Stimulated activated naive CD8-positive, alpha-beta T cell treated with anti-CD3 and anti-CD28 coated beads, Interleukin-15, Interleukin-2, amounts not matched to agents 100 ng/mL and 50 ng/mL, for 24 hours (primary cell): ENCODE measurements around the gene SPATS1.
A peak's percentile ranks its signal among the peaks of the same experiment; 100 is the strongest.

ENCODE experiments used
- H3K27ac Mint-ChIP-seq: one replicate; pipeline ENCODE4 v1.8.0; 2021; ENCODE audit warnings: mild to moderate bottlenecking, mixed read lengths
- H3K27me3 Mint-ChIP-seq: one replicate; pipeline ENCODE4 v1.8.0; 2021; ENCODE audit warnings: mixed read lengths
- H3K36me3 Mint-ChIP-seq: one replicate; pipeline ENCODE4 v1.8.0; 2021; ENCODE audit warnings: low read depth, mixed read lengths
- H3K4me1 Mint-ChIP-seq: one replicate; pipeline ENCODE4 v1.8.0; 2021; ENCODE audit warnings: low read depth, mixed read lengths
- H3K4me3 Mint-ChIP-seq: one replicate; pipeline ENCODE4 v1.8.0; 2021; ENCODE audit warnings: mild to moderate bottlenecking, mixed read lengths
- H3K9me3 Mint-ChIP-seq: one replicate; pipeline ENCODE4 v1.8.0; 2021; ENCODE audit warnings: mixed read lengths

SPATS1 gene, protein sequence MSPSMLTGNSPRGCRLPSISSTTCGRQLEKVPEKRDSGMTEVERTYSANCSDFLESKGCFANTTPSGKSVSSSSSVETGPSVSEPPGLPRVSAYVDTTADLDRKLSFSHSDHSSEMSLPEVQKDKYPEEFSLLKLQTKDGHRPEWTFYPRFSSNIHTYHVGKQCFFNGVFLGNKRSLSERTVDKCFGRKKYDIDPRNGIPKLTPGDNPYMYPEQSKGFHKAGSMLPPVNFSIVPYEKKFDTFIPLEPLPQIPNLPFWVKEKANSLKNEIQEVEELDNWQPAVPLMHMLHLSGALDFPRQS

DNA sequence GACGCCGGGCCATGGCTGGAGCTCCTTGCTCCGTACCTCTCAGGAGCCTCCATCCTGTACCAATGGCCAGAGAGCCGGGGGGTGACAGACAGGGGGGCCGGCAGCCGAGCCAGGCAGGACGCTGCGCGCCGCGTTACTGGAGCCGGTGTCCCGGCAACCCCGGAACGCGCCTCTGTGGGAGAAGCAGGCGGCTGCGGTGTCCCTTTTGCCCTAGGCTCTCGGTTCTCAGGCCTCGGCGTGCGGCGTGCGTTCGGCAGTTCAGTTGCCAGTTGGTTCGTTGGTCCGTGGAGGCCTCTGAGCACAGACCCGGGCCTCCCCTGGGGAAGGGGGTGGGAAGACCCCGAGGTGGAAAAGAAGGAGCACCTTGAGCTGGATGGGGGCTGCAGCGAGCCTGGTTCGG is at the start of gene SPATS1:
Gene SPATS1, plus strand, starts transcription at position 162 of the 400 bp plus-strand sequence. CDS start 446 bp downstream, outside the sequence.
- no peak within 1 kb of the TSS for H3K4me3 Mint-ChIP-seq
- no peaks in the 10 kb centered on the region for H3K4me1 Mint-ChIP-seq
- no peaks in the 10 kb centered on the region for H3K36me3 Mint-ChIP-seq
- H3K9me3 Mint-ChIP-seq: no peaks in the 10 kb centered on the region
- peaks cover 34% of the 10 kb centered on the region for H3K27me3 Mint-ChIP-seq
- no peak within 1 kb of the TSS for H3K27ac Mint-ChIP-seq

DNA sequence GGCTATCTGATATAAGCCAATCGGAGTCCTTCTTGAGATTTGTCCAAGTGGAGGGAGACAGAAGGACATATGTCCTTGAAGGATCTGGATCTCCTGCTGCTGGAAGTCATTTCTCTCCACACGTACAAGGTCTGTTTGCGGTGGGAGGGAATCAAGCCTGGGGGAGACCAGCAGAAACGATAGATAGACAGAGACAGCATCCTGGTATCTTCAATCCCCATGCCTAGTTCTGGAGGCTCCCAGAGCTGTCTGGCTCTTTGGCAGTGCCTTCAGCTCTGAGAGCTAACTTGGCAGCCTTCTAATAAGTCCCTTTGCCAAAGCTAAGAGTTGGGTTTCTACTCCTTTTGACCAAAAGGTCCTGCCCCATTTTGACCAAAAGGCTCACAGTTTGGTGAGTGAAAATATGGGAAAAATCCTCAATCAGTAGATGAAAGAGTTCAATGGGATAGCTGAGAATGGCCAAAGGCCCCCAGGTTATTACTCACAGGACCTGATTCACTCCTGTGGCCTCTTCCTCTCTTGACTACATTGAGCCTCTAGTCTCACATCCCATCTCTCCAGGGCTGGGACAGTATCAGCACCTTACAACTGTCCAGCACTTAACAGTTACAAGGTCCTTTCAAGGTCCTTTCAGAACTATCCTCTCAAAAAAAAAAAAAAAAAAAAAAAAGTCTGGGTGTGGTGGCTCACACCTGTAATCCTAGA is 49.6 kb upstream of the SPATS1 start:
- H3K36me3 Mint-ChIP-seq: no peaks in the 10 kb centered on the region
- H3K27ac Mint-ChIP-seq: no peak overlapping the region
- no peaks in the 10 kb centered on the region for H3K9me3 Mint-ChIP-seq
- peaks cover 1% of the 10 kb centered on the region for H3K4me1 Mint-ChIP-seq
- H3K4me3 Mint-ChIP-seq: no peak overlapping the region
- H3K27me3 Mint-ChIP-seq: peaks cover 74% of the 10 kb centered on the region

DNA sequence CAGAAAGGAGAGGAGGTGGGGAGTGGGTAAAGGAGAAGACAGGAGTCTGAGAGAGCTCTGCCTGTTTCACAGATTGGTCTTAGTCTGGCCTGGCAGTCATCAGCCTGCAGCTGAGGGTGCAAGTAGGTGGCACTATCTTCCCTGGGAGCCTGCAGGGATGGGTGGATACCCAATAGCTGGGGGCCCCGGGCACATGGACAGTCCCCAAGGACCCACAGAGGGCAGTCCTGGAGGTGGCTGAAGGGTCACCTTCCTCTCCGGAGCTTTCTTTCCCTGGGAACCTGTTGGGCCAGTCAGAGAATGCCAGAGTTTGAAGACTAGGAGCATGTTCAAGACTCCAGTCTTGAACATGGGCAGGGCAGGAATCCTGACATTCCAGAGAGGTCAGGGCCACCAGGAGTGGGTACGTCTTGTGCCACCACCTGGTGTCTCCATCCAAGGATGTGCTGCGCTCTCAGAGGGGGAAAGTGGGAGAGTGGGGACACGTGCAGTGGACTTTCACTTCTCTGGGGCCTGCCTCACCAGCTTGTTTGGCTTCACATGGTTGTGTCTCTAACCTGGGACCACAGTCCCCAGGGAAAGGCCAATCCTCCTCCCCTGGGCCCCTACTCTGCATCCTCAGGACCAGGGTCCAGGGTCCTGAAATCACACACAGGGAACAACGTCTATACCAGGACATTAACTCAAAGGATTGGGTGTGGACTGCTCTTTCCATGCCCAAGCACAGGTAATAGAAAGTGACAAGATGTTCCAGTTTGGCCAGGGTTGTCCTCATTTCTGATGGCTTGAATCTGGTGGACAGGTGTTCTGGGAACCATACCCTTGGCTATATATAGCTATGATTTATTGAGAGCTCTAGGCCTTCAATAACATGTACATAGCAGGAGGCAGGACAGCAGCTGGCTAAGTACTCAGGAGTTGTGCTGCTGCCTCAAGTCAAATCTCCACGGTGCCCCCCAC is 47.3 kb upstream of the SPATS1 start:
- Mint-ChIP-seq H3K4me3 (no peak overlapping the region), H3K27ac (no peak overlapping the region), H3K4me1 (peaks cover 3% of the 10 kb centered on the region), H3K9me3 (no peaks in the 10 kb centered on the region), H3K27me3 (peaks cover 65% of the 10 kb centered on the region), H3K36me3 (peaks cover 1% of the 10 kb centered on the region)

DNA sequence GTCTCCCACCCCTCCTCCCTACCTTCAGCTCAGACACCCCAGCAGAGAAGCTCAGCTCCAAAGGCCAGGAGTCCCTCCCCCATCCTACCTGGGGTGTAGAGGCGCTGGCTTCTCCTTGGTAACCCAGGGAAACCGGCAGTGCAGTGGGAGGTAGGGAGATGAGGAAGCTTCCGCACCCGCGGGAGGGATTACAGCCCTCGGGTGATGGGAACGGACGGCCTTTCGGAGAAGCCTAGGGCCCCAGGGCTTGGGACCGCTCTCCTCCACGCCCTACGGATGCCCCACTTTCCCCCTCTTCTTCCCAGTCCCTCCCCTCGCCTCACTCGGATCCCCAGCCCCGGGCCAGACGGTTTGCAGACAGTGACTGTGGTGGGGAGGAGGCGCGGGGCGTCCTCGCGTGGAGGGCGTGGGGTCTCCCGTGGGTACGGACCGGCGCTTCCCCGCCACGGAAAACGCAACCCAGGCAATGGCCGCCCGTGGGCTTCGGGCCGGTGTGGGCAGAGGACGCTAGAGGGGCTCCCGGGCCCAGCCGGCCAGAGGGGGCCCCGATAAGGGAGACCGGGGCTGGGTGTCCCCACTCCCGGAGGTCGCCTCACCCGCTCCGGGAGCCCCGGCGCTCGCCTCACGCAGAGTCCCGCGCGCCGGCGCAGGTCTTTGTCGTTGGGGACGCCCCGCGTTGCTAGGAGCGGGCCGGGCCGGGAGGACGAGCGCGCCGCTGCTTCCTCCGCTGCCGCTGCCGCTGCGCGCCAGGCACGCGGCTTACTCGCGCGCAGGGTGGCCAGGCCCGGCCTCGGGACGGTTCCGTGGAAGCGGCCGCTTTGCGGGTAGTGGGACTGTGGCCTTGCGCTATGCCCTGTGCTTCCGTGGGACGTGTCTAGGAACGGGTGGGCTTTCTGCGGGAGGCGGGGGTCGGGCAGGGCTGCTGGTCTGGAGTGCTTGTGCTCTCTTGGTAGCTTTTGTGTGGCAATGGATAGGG is 45.1 kb upstream of the SPATS1 start:
- Mint-ChIP-seq H3K36me3 (peaks cover 11% of the 10 kb centered on the region), H3K4me1 (peaks cover 3% of the 10 kb centered on the region), H3K27ac (no peak overlapping the region), H3K9me3 (no peaks in the 10 kb centered on the region), H3K4me3 (peak overlapping the region; percentile 53), H3K27me3 (peaks cover 46% of the 10 kb centered on the region)

DNA sequence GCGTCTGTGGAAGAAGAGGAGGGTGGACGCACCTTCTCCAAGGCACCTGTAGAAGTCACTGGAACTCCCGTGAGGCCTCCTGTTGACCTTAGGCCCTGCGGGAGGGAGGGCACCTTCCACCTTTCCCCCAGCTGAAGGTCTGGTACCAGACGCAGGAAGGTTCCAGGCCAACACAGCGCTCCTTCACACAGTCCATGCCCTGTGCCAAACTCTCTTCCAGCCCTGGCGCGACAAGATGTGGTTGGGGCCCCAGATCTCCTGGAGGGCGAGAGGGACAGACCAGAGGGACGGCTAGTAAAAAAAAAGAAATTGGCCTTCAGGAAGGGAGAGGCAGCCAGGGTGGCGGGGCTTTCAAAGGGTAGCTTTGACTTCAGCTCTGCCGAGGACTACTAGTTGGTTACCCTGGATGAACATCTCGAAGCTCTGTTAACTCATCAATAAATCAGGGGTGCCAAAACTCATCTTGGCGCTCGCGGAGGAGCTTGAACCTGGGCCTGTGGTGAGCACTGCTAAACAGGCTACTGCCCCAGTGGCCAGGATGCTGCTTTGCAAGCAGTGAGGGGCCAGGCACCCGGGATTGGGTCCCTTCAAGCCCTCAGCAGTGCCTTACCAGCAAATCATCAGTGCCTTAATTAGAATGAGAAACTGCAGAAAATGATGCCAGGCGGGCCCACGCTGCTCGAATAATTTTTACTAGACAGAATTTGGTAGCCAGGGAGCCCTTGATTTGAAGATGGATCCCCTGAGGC is 44.2 kb upstream of the SPATS1 start:
- no peaks in the 10 kb centered on the region for H3K9me3 Mint-ChIP-seq
- peaks cover 3% of the 10 kb centered on the region for H3K4me1 Mint-ChIP-seq
- H3K36me3 Mint-ChIP-seq: peaks cover 12% of the 10 kb centered on the region
- peak overlapping the region; percentile 53 for H3K4me3 Mint-ChIP-seq
- H3K27me3 Mint-ChIP-seq: peaks cover 40% of the 10 kb centered on the region
- no peak overlapping the region for H3K27ac Mint-ChIP-seq

DNA sequence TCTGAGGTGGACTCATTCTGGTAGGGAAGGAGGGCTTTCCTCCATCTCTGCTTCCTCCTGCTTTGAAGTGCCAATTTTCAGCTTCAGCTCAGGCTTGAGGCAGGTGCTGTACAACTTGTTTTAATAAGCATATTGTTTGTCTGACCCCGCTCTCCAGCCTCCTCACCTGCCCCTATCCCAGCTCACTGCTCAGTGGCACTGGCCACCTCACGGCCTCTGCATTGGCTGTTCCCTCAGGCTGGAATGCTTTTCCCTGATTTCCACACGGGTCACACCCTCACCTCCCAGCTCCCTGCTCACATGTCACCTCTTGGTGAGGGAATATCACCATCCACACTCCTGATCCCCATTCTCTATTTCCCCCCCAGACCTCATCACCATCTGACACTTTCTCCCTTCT is 43.6 kb upstream of the SPATS1 start:
- Mint-ChIP-seq H3K36me3 (peaks cover 18% of the 10 kb centered on the region), H3K4me1 (peaks cover 3% of the 10 kb centered on the region), H3K4me3 (no peak overlapping the region), H3K27me3 (peaks cover 33% of the 10 kb centered on the region), H3K27ac (no peak overlapping the region), H3K9me3 (no peaks in the 10 kb centered on the region)

DNA sequence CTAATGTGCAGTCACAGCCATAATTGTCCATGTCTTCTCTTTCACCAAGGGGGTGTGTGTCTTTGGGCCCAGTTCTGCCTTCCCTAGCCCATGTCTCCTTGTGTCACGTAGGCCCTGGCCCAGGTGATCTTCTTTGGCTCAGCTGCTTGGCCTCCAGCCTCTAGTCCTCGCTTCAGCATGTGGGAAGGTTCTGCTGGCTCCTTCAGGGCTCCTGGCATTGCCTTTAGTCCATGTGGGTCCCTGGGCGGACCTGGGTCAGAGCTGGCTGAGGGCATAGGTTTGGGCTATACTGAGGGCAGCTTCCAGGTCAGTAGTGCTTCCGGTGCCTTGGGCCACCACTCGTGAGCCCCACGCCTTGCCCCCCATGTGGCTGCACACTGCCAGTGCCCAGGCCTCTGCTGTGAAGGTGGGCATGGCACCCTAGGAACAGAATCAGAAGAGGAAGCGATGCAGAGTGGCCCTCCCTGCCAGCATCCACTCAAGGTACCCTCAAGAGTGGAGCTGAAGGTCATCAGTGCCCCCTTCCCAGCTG is 42.1 kb upstream of the SPATS1 start:
- Mint-ChIP-seq H3K27me3 (peaks cover 24% of the 10 kb centered on the region), H3K9me3 (no peaks in the 10 kb centered on the region), H3K4me3 (no peak overlapping the region), H3K36me3 (peaks cover 21% of the 10 kb centered on the region), H3K4me1 (peaks cover 3% of the 10 kb centered on the region), H3K27ac (no peak overlapping the region)

DNA sequence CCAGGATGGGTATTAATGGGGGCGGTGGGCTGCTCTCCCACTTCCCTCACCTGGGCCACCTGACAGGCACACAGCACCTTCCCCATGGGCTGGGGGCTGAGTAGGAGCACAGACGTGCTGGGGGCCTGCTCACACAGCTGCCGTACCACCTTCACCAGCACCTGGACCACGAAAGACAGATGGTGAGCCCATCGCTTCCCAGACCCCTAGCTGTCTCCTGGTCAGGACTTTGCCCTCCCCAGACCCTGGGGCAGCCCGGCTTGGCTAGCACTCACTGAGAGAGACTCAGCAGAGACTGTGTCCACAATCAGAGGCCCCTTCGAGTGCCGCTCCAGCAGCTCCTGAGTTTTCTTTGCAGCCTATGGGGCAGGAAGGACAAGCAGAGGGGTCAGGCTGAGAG is 41.3 kb upstream of the SPATS1 start:
- H3K4me3 Mint-ChIP-seq: no peak overlapping the region
- peaks cover 17% of the 10 kb centered on the region for H3K27me3 Mint-ChIP-seq
- H3K36me3 Mint-ChIP-seq: peaks cover 26% of the 10 kb centered on the region
- H3K27ac Mint-ChIP-seq: no peak overlapping the region
- H3K9me3 Mint-ChIP-seq: no peaks in the 10 kb centered on the region
- H3K4me1 Mint-ChIP-seq: peaks cover 3% of the 10 kb centered on the region

DNA sequence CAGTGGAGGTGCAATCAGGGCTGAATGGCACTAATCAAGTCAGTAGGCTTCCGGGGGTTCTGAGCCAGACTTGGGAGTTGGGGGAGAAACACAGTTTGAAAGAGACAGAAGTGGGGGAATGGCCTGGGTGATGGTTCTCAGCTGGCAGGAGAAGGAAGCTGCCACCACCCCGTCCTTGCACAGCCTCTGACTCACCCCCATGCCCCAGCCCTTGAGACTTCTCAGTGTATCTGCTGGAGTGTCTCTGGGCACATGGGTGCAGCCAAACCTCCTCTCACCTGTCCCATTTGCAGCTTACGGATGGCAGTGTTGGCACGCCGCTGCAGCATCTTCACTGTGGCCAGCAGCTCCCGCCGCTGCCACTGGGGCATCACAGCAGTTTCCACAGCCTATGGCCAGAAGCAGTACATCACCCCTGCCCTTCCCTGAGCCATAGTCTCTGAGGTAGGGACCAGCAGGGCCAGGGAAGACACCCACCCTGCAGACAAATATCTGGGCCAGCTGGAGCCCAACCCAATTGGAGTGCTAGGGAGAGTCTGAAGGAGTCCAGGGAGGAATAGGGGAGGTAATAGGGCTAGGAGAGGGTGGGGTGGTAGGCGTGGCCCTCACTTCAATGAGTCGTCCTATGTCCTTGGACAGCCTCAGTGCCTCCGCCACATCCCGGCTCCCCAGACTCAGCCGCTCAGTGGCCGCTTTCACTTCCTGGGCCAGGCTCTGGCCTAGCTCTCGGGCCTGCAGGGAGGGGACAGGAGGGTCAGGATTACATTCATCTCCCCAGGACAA is 40.5 kb upstream of the SPATS1 start:
- H3K27me3 Mint-ChIP-seq: peaks cover 8% of the 10 kb centered on the region
- peaks cover 26% of the 10 kb centered on the region for H3K36me3 Mint-ChIP-seq
- no peak overlapping the region for H3K4me3 Mint-ChIP-seq
- H3K4me1 Mint-ChIP-seq: peaks cover 3% of the 10 kb centered on the region
- no peaks in the 10 kb centered on the region for H3K9me3 Mint-ChIP-seq
- no peak overlapping the region for H3K27ac Mint-ChIP-seq

DNA sequence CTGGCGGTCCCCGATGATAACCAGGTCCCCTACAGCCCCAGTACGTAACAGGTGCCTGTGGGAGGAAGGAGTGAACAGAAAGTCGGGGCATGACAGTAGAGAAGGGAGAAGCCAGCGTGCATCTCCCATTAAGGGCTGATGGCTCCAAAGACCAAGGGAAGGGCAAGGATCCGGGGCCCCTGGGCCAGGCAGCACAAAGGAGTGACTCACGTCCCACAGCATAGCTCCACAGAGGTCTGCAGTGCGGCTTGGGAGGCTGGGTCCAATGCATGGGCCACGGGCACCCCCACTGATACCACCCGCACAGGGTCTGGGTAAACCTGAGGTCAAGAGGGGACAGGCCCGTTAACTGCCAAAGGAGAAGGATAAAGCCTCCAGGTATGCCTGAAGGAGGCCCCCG is 39.6 kb upstream of the SPATS1 start:
- peaks cover 5% of the 10 kb centered on the region for H3K27me3 Mint-ChIP-seq
- peaks cover 2% of the 10 kb centered on the region for H3K4me1 Mint-ChIP-seq
- peaks cover 28% of the 10 kb centered on the region for H3K36me3 Mint-ChIP-seq
- H3K4me3 Mint-ChIP-seq: no peak overlapping the region
- H3K9me3 Mint-ChIP-seq: no peaks in the 10 kb centered on the region
- no peak overlapping the region for H3K27ac Mint-ChIP-seq

DNA sequence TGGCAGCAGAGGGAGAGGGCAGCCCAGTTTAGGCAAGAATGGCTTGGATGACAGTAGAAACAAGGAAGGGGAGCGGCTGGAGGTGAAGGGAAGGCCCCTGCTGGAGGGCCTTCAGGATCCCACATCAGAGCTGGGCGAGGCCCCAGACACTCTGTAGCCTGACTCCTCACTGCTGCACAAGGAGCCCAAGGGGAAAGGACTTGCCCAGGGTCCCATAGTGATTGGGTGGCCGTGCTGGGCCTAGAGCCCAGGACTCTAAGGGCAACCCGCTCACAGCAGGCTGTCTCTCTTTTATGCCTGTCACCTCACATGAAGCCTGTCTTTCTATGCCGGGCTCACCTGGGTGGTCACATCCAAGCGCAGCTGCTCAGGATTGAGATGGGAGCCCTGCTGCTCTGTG is 38.6 kb upstream of the SPATS1 start:
- H3K4me1 Mint-ChIP-seq: no peaks in the 10 kb centered on the region
- H3K27me3 Mint-ChIP-seq: peaks cover 3% of the 10 kb centered on the region
- H3K9me3 Mint-ChIP-seq: no peaks in the 10 kb centered on the region
- H3K4me3 Mint-ChIP-seq: no peak overlapping the region
- no peak overlapping the region for H3K27ac Mint-ChIP-seq
- peaks cover 35% of the 10 kb centered on the region for H3K36me3 Mint-ChIP-seq

DNA sequence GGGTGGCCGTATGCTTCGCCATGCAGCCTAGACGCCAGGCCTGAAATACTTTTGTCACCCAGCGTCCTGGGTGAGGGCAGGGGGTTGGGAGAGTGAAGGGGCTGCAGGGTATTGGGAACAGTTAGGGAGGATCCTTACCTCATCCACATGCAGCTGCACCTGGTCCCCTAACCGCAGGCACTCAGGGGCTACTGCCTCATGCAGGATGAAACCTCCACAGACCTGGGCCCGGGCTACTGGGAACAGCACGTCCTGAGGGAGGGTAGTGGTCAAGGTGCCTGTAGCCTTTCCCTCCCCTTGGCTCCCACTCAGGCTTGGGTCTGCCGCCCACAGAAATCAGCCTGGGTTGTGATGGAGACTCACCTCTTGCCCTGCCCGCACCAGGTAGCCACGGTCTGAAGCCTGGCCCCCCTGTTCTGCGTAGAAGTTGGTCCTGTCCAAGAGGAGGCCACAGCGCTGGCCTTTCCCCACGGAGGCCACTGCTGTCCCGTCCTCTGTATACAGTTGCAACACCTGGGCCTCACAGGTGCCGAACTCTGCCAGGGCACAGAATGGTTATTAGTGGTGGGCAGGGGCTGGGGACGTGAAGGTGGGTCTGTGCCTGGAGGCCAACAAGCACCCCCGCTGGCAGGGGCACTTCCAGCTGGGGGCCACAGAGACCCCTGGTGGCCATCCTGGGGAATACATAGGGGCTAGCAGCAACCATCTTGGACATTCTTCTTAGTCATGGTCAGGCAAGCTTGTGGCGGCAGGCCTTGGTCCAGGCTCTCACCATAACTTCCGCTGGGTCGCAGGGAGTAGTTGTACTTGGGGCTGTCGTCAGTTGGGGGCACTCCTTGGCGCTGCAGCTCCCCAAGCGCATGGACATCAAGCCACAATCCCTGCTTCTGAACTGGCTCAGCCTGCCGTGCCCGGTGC is 37.9 kb upstream of the SPATS1 start:
- no peak overlapping the region for H3K4me3 Mint-ChIP-seq
- peaks cover 40% of the 10 kb centered on the region for H3K36me3 Mint-ChIP-seq
- no peaks in the 10 kb centered on the region for H3K4me1 Mint-ChIP-seq
- no peaks in the 10 kb centered on the region for H3K27me3 Mint-ChIP-seq
- no peaks in the 10 kb centered on the region for H3K9me3 Mint-ChIP-seq
- H3K27ac Mint-ChIP-seq: no peak overlapping the region
